ENCODE data around the gene CRIM1. TPM values are rescaled to one million over a fixed set of nuclear protein-coding genes. Genes with fewer than 3 reads are reported as not detected.

The CRIM1 gene
- total RNA-seq, 1 experiment from 2014 or later: 27.6 TPM

DNA sequence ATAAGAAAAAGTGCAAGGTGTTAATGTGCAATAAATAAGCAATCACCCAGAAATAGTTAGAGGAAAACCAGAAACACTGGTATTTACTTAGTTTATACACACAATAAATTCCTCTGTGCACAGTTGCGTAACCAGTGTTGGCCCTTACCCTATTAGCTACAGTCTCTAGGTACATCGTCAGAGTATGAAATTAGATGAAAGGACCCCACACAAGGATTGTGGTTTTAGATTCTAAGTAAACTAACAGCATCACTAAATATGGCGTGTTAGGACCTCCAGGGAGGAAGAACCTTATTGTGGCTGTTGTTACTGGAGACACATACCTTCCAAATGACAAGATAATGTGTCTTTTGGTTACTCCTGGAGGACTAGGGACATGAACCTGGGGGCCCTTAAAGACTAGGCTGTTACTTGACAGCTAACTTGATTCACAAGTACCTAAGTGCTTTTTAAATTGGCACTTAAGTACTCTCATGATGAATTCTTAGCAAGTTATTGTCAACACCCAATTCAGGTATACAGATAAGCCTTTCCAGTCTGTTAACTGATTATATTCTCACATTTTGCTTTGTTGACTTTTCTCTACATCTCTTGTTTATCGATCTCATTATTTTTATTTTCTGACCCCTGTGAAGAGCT, 127.1 kb downstream of the CRIM1 start:
- Histone ChIP-seq H4K5ac (ENCODE audit: insufficient read length, low read depth, low read length) (no peak overlapping the region), H4K91ac (ENCODE audit: insufficient read length, low read depth, low read length) (no peak overlapping the region), H2BK15ac (ENCODE audit: low read depth, low read length) (no peak overlapping the region), H2BK120ac (ENCODE audit: low read depth, low read length, poor library complexity, severe bottlenecking) (no peak overlapping the region), H2BK12ac (ENCODE audit: insufficient read length, low read depth, low read length) (no peak overlapping the region), H3K14ac (ENCODE audit: insufficient read depth, low read length) (no peak overlapping the region), H3K27ac (ENCODE audit: insufficient read length, low read depth, low read length) (no peak overlapping the region), H3T11ph (ENCODE audit: low read length) (no peak overlapping the region), H3K23me2 (ENCODE audit: insufficient read length, low read depth, low read length, poor library complexity, severe bottlenecking) (no peaks in the 10 kb centered on the region), H4K8ac (replicated peaks; ENCODE audit: insufficient read length, low read depth, low read length) (no peak overlapping the region), H3K9ac (ENCODE audit: extremely low read depth, insufficient read length, low read length) (no peak overlapping the region), H3K79me1 (ENCODE audit: insufficient read depth, low read depth, low read length, poor library complexity, severe bottlenecking) (no peaks in the 10 kb centered on the region), H4K20me1 (ENCODE audit: control insufficient read depth, insufficient read depth, insufficient read length) (no peaks in the 10 kb centered on the region), H3K79me2 (ENCODE audit: insufficient read depth, low read length) (no peaks in the 10 kb centered on the region), H3K4me1 (ENCODE audit: insufficient read depth, low read length) (peaks cover 2% of the 10 kb centered on the region; the same call in 1 of the 2 replicates), H3K4ac (ENCODE audit: low read depth, low read length) (no peak overlapping the region), H2AFZ (ENCODE audit: low read length) (no peak overlapping the region), H3K23ac (ENCODE audit: insufficient read length, low read depth, low read length) (no peak overlapping the region), H3K56ac (ENCODE audit: insufficient read length, low read depth, low read length) (no peak overlapping the region), H3K18ac (ENCODE audit: insufficient read length, low read depth, low read length) (no peak overlapping the region), H3K4me2 (ENCODE audit: insufficient read depth, insufficient read length, low read length) (no peak overlapping the region), H2AK5ac (ENCODE audit: insufficient read length, low read length) (no peak overlapping the region), H3K27me3 (ENCODE audit: insufficient read depth, low read length) (no peaks in the 10 kb centered on the region), H2BK20ac (ENCODE audit: low read depth, low read length, poor library complexity, severe bottlenecking) (no peak overlapping the region), H2BK5ac (ENCODE audit: insufficient read length, low read length) (no peak overlapping the region), H3K9me3 (ENCODE audit: control insufficient read depth, low read depth, low read length) (no peaks in the 10 kb centered on the region)
- TF ChIP-seq, protein P1, sequence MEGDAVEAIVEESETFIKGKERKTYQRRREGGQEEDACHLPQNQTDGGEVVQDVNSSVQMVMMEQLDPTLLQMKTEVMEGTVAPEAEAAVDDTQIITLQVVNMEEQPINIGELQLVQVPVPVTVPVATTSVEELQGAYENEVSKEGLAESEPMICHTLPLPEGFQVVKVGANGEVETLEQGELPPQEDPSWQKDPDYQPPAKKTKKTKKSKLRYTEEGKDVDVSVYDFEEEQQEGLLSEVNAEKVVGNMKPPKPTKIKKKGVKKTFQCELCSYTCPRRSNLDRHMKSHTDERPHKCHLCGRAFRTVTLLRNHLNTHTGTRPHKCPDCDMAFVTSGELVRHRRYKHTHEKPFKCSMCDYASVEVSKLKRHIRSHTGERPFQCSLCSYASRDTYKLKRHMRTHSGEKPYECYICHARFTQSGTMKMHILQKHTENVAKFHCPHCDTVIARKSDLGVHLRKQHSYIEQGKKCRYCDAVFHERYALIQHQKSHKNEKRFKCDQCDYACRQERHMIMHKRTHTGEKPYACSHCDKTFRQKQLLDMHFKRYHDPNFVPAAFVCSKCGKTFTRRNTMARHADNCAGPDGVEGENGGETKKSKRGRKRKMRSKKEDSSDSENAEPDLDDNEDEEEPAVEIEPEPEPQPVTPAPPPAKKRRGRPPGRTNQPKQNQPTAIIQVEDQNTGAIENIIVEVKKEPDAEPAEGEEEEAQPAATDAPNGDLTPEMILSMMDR (conservative IDR thresholded peaks at IDR 0.05): no peak
- H3K27ac Mint-ChIP-seq: no peak overlapping the region
- H3K4me1 Mint-ChIP-seq: peaks cover 5 to 13% of the 10 kb centered on the region in 2 experiments; a peak in 3 of 4 replicates
- no peak for DNase-seq
- H3K27me3 Mint-ChIP-seq (ENCODE audit: low read depth): no peaks in the 10 kb centered on the region
- H3K36me3 Mint-ChIP-seq (ENCODE audit: insufficient read depth in 1 of 3, low read depth in 3 of 3): peaks cover 16 to 63% (median 34%) of the 10 kb centered on the region in 3 experiments
- H3K9me3 Mint-ChIP-seq: no peaks in the 10 kb centered on the region
- WGBS (ENCODE audit: extremely low coverage, insufficient read length, low lambda C conversion rate): no CpG with 5 or more reads among the region's 4 CpGs
- no peak overlapping the region for H3K4me3 Mint-ChIP-seq
